ENCODE measurements around the gene PRM2. TPM values are rescaled to one million over a fixed set of nuclear protein-coding genes. Genes with fewer than 3 reads are reported as not detected.
"Not testable (repeated sequence)": the region's sequence is repeated elsewhere in the genome, so short reads cannot be mapped to it uniquely, and the experiment has no call there.

PRM2 gene
- total and polyA plus RNA-seq, 2 experiments from 2014 or later: not detected

DNA sequence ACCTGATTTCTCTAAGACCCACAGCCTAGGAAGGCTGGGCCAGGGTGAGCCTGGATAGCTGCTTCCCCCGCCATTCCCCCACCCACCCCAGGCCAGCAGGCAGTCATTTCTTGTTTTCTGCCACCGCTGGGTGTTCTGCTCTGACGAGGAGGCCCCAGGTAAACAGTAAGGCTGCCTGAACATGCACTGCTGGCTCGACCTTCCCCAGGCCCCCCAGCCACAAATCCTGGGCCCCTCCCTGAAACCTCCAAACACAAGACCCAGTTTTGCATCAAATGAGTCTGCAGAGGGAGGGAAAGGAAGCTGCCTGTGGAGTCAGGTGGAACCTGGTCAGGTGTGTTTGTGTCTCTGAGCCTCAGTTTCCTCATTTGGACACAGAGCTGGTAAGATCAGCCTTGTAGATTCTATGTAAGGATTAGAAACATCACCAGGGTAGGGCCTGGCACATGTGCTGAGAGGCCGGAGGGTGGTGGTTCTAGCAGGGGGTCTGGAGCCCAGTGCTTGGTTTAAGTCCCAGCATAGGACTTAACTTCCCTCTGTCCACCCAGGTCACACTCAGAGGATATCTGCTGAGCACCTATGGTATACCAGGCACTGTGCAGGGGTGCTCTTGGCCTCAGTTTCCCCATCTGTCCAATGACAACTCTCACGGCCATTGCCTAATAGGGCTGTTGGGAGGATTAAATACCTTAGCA is 23.7 kb upstream of the PRM2 start:
- Mint-ChIP-seq H3K27me3 (ENCODE audit: insufficient read depth, low read depth, poor library complexity) (no peaks in the 10 kb centered on the region), H3K36me3 (ENCODE audit: low read depth) (no peaks in the 10 kb centered on the region), H3K9me3 (no peaks in the 10 kb centered on the region), H3K4me1 (peaks cover 14% of the 10 kb centered on the region), H3K27ac (no peak overlapping the region), H3K4me3 (no peak overlapping the region)
- no peak for DNase-seq (ENCODE audit: low spot score)
- Histone ChIP-seq H3F3A (replicated peaks; ENCODE audit: low read depth) (peaks cover 7% of the 10 kb centered on the region; the same call in 1 of the 2 replicates), H3K36me3 (ENCODE audit: insufficient read depth) (no peaks in the 10 kb centered on the region), H3K9me2 (ENCODE audit: insufficient read depth) (no peaks in the 10 kb centered on the region), H3K27me3 (ENCODE audit: insufficient read depth) (no peaks in the 10 kb centered on the region), H3K27ac (ENCODE audit: low read depth) (no peak overlapping the region), H3K4me3 (no peak overlapping the region), H3K79me2 (replicated peaks; ENCODE audit: insufficient read depth) (no peaks in the 10 kb centered on the region), H2AFZ (no peak overlapping the region; the same call in 1 of the 2 replicates), H4K20me1 (replicated peaks; ENCODE audit: insufficient read depth) (no peaks in the 10 kb centered on the region), H3K4me1 (ENCODE audit: insufficient read depth) (peaks cover 25% of the 10 kb centered on the region), H3K4me2 (no peak overlapping the region)
- TF ChIP-seq POLR2AphosphoS5 (IDR thresholded peaks at IDR 0.05; ENCODE audit: low read depth) (no peak), STAT1 (IDR thresholded peaks at IDR 0.05; ENCODE audit: unreplicated experiment) (no peak), EZH2phosphoT487 (IDR thresholded peaks at IDR 0.05; ENCODE audit: unreplicated experiment) (no peak)
- no peak for ATAC-seq

DNA sequence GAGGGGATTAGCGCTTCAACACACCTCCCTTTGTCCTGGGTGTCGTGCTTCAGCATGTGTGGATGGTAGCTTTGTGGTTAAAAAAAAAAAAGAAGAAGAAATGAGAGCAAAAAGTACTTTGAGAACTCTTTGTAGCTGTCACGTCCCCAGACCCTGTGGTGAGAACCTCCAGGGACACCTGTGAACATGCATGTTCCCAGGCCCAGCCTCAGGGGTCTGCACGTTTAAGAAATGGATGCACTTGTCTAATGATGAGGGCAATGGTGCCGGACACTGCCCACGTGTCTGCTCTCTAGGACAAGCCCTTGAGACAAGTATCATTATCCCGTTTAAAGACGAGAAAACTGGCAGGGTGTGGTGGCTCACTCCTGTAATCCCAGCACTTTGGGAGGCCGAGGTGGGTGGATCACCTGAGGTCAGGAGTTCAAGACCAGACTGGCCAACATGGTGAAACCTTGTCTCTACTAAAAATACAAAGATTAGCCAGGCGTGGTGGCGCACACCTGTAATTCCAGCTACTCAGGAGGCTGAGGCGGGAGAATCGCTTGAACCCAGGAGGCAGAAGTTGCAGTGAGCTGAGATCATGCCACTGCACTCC is 22.8 kb upstream of the PRM2 start:
- ATAC-seq; H3K36me3 Mint-ChIP-seq (ENCODE audit: low read depth); H3K27ac Mint-ChIP-seq; H3K9me3 Mint-ChIP-seq; H4K20me1 ChIP-seq (replicated peaks; ENCODE audit: insufficient read depth); H3F3A ChIP-seq (replicated peaks; ENCODE audit: low read depth); H3K4me3 Mint-ChIP-seq; H3K4me2 ChIP-seq; H3K36me3 ChIP-seq (ENCODE audit: insufficient read depth); H3K9me2 ChIP-seq (ENCODE audit: insufficient read depth); H3K27me3 Mint-ChIP-seq (ENCODE audit: insufficient read depth, low read depth, poor library complexity); H3K4me3 ChIP-seq; H3K79me2 ChIP-seq (replicated peaks; ENCODE audit: insufficient read depth); H3K27me3 ChIP-seq (ENCODE audit: insufficient read depth); DNase-seq (ENCODE audit: low spot score); H3K27ac ChIP-seq (ENCODE audit: low read depth): not testable (repeated sequence)
- H3K4me1 ChIP-seq (ENCODE audit: insufficient read depth): peaks cover 25% of the 10 kb centered on the region
- H2AFZ ChIP-seq: peak overlapping the region; percentile 32; the same call in 1 of the 2 replicates
- H3K4me1 Mint-ChIP-seq: peaks cover 14% of the 10 kb centered on the region

DNA sequence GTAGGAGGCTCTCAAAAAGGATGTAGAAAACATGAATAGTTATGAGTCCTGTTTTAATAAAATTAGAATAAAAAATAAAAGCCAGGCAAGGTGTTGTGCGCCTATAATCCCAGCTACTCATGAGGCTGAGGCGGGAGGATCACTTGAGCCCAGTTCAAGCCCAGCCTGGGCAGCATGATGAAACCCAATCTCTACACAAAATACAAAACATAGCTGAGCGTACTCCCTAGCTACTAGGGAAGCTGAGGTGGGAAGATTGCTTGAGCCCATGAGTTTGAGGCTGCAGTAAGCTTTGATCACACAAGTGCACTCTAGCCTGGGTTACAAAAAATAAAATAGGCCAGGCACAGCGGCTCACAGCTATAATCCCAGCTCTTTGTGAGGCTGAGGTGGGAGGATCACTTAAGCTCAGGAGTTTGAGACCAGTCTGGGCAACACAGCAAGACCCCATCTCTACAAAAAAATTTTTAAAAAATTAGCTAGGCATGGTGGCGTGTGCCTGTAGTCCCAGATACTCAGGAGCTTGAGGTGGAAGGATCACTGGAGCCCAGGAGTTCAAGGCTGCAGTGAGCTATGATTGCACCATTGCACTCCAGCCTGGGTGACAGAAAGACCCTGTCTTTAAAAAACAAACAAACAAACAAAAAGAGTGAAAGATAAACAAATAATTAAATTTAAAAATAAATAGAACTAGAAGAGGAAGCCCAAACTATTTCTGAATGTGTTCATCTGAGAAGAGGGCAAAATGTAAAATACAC is 22.0 kb upstream of the PRM2 start:
- H3K79me2 ChIP-seq (replicated peaks; ENCODE audit: insufficient read depth): no peaks in the 10 kb centered on the region
- Mint-ChIP-seq H3K4me1 (peaks cover 14% of the 10 kb centered on the region), H3K4me3 (no peak overlapping the region; the same call in 2 of the 3 replicates), H3K36me3 (ENCODE audit: low read depth) (no peaks in the 10 kb centered on the region), H3K27ac (no peak overlapping the region), H3K27me3 (ENCODE audit: insufficient read depth, low read depth, poor library complexity) (no peaks in the 10 kb centered on the region), H3K9me3 (no peaks in the 10 kb centered on the region)
- peak overlapping the region; percentile 96 for H2AFZ ChIP-seq
- ATAC-seq: no peak
- no peaks in the 10 kb centered on the region for H4K20me1 ChIP-seq (replicated peaks; ENCODE audit: insufficient read depth)
- no peaks in the 10 kb centered on the region for H3K27me3 ChIP-seq (ENCODE audit: insufficient read depth)
- peaks cover 7% of the 10 kb centered on the region; the same call in 1 of the 2 replicates for H3F3A ChIP-seq (replicated peaks; ENCODE audit: low read depth)
- no peak overlapping the region for H3K4me3 ChIP-seq
- peak overlapping the region; percentile 48; the same call in 1 of the 2 replicates for H3K4me2 ChIP-seq
- H3K9me2 ChIP-seq (ENCODE audit: insufficient read depth): no peaks in the 10 kb centered on the region
- H3K27ac ChIP-seq (ENCODE audit: low read depth): no peak overlapping the region
- peaks cover 22% of the 10 kb centered on the region for H3K4me1 ChIP-seq (ENCODE audit: insufficient read depth)
- no peak for DNase-seq (ENCODE audit: low spot score)
- no peaks in the 10 kb centered on the region for H3K36me3 ChIP-seq (ENCODE audit: insufficient read depth)
- TF ChIP-seq EZH2phosphoT487 (IDR thresholded peaks at IDR 0.05; ENCODE audit: unreplicated experiment) (no peak), ZNF114 (CRISPR knock-in tag; IDR thresholded peaks at IDR 0.05) (no peak), ZNF331 (CRISPR knock-in tag; IDR thresholded peaks at IDR 0.05; ENCODE audit: low read depth) (no peak), STAT1 (IDR thresholded peaks at IDR 0.05; ENCODE audit: unreplicated experiment) (no peak)
- TF ChIP-seq, protein P1, sequence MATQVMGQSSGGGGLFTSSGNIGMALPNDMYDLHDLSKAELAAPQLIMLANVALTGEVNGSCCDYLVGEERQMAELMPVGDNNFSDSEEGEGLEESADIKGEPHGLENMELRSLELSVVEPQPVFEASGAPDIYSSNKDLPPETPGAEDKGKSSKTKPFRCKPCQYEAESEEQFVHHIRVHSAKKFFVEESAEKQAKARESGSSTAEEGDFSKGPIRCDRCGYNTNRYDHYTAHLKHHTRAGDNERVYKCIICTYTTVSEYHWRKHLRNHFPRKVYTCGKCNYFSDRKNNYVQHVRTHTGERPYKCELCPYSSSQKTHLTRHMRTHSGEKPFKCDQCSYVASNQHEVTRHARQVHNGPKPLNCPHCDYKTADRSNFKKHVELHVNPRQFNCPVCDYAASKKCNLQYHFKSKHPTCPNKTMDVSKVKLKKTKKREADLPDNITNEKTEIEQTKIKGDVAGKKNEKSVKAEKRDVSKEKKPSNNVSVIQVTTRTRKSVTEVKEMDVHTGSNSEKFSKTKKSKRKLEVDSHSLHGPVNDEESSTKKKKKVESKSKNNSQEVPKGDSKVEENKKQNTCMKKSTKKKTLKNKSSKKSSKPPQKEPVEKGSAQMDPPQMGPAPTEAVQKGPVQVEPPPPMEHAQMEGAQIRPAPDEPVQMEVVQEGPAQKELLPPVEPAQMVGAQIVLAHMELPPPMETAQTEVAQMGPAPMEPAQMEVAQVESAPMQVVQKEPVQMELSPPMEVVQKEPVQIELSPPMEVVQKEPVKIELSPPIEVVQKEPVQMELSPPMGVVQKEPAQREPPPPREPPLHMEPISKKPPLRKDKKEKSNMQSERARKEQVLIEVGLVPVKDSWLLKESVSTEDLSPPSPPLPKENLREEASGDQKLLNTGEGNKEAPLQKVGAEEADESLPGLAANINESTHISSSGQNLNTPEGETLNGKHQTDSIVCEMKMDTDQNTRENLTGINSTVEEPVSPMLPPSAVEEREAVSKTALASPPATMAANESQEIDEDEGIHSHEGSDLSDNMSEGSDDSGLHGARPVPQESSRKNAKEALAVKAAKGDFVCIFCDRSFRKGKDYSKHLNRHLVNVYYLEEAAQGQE (IDR thresholded peaks at IDR 0.05; ENCODE audit: unreplicated experiment): no peak
- TF ChIP-seq, protein P2, sequence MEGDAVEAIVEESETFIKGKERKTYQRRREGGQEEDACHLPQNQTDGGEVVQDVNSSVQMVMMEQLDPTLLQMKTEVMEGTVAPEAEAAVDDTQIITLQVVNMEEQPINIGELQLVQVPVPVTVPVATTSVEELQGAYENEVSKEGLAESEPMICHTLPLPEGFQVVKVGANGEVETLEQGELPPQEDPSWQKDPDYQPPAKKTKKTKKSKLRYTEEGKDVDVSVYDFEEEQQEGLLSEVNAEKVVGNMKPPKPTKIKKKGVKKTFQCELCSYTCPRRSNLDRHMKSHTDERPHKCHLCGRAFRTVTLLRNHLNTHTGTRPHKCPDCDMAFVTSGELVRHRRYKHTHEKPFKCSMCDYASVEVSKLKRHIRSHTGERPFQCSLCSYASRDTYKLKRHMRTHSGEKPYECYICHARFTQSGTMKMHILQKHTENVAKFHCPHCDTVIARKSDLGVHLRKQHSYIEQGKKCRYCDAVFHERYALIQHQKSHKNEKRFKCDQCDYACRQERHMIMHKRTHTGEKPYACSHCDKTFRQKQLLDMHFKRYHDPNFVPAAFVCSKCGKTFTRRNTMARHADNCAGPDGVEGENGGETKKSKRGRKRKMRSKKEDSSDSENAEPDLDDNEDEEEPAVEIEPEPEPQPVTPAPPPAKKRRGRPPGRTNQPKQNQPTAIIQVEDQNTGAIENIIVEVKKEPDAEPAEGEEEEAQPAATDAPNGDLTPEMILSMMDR (conservative IDR thresholded peaks at IDR 0.05; ENCODE audit: low read depth in 2 of 2): no peak
